BLaER1 (cell line): ENCODE results near the gene GGCT.
"Not testable (repeated sequence)": the region's sequence is repeated elsewhere in the genome, so short reads cannot be mapped to it uniquely, and the experiment has no call there.

ENCODE experiments used
- H3K27ac ChIP-seq: shearing (Covaris generic); formaldehyde crosslinking; 2 replicates; pipeline ENCODE4 v1.8.1; 2022
- H3K27me3 ChIP-seq: shearing (Covaris generic); formaldehyde crosslinking; 2 replicates; pipeline ENCODE4 v1.8.1; 2022
- H3K36me3 ChIP-seq: shearing (Covaris generic); formaldehyde crosslinking; 2 replicates; pipeline ENCODE4 v1.8.1; 2022
- H3K4me1 ChIP-seq: shearing (Covaris generic); formaldehyde crosslinking; 2 replicates; pipeline ENCODE4 v1.8.1; 2022
- H3K4me2 ChIP-seq: shearing (Covaris generic); formaldehyde crosslinking; 2 replicates; pipeline ENCODE4 v1.8.1; 2022
- H3K4me3 ChIP-seq: shearing (Covaris generic); formaldehyde crosslinking; 2 replicates; pipeline ENCODE4 v1.8.1; 2022
- H3K9ac ChIP-seq: shearing (Covaris generic); formaldehyde crosslinking; 2 replicates; pipeline ENCODE4 v1.8.1; 2022
- H3K9me3 ChIP-seq: shearing (Covaris generic); formaldehyde crosslinking; 2 replicates; pipeline ENCODE4 v1.8.1; 2022
- H4K20me1 ChIP-seq: shearing (Covaris generic); formaldehyde crosslinking; 2 replicates; pipeline ENCODE4 v1.8.1; 2022
- Cebpa-rat ChIP-seq: shearing (Covaris generic); IDR thresholded peaks from 2 replicates; pipeline ENCODE4 v1.8.1; 2022

GGCT gene

GRCh38 chr7:30519122-30519521 lies 14.5 kb upstream of the GGCT start:
- peaks cover 18% of the 10 kb centered on the region for H3K4me1 ChIP-seq
- no peaks in the 10 kb centered on the region for H3K27me3 ChIP-seq
- H3K4me2 ChIP-seq, result no peak overlapping the region
- H3K36me3 ChIP-seq, result no peaks in the 10 kb centered on the region
- H3K9me3 ChIP-seq, result no peaks in the 10 kb centered on the region
- H3K4me3 ChIP-seq, result no peak overlapping the region
- TF ChIP-seq Cebpa-rat, result no peak
- H4K20me1 ChIP-seq, result no peaks in the 10 kb centered on the region
- no peak overlapping the region for H3K9ac ChIP-seq
- no peak overlapping the region for H3K27ac ChIP-seq

GRCh38 chr7:30515761-30516160 lies 11.1 kb upstream of the GGCT start:
- H3K4me1 ChIP-seq, result peaks cover 5% of the 10 kb centered on the region
- H3K9me3 ChIP-seq, result no peaks in the 10 kb centered on the region
- no peaks in the 10 kb centered on the region for H3K36me3 ChIP-seq
- no peak overlapping the region for H3K9ac ChIP-seq
- no peaks in the 10 kb centered on the region for H3K27me3 ChIP-seq
- no peak for TF ChIP-seq Cebpa-rat
- no peak overlapping the region for H3K4me2 ChIP-seq
- no peak overlapping the region for H3K4me3 ChIP-seq
- H4K20me1 ChIP-seq, result no peaks in the 10 kb centered on the region
- no peak overlapping the region for H3K27ac ChIP-seq

GRCh38 chr7:30514776-30515175 lies 10.1 kb upstream of the GGCT start:
- no peaks in the 10 kb centered on the region for H3K4me1 ChIP-seq
- no peak overlapping the region for H3K27ac ChIP-seq
- H3K9me3 ChIP-seq, result no peaks in the 10 kb centered on the region
- no peak overlapping the region for H3K9ac ChIP-seq
- no peak overlapping the region for H3K4me3 ChIP-seq
- TF ChIP-seq Cebpa-rat, result no peak
- no peaks in the 10 kb centered on the region for H3K27me3 ChIP-seq
- H3K36me3 ChIP-seq, result no peaks in the 10 kb centered on the region
- no peaks in the 10 kb centered on the region for H4K20me1 ChIP-seq
- no peak overlapping the region for H3K4me2 ChIP-seq

- H3K4me2 ChIP-seq, result no peak overlapping the region
- no peaks in the 10 kb centered on the region for H3K36me3 ChIP-seq
- TF ChIP-seq Cebpa-rat, result no peak
- no peak overlapping the region for H3K4me3 ChIP-seq
- no peaks in the 10 kb centered on the region for H3K4me1 ChIP-seq
- H4K20me1 ChIP-seq, result no peaks in the 10 kb centered on the region
- H3K27ac ChIP-seq, result no peak overlapping the region
- no peaks in the 10 kb centered on the region for H3K27me3 ChIP-seq
- H3K9me3 ChIP-seq, result no peaks in the 10 kb centered on the region
- H3K9ac ChIP-seq, result no peak overlapping the region
These were observed 9.5 kb upstream of the GGCT start for GRCh38 chr7:30514177-30514576.

- TF ChIP-seq Cebpa-rat, result no peak
- Histone ChIP-seq H3K9ac (no peak overlapping the region), H3K27me3 (no peaks in the 10 kb centered on the region), H3K4me1 (no peaks in the 10 kb centered on the region), H3K9me3 (no peaks in the 10 kb centered on the region), H3K27ac (no peak overlapping the region), H3K4me2 (no peak overlapping the region), H3K36me3 (no peaks in the 10 kb centered on the region), H4K20me1 (no peaks in the 10 kb centered on the region), H3K4me3 (no peak overlapping the region)
These were observed 9.1 kb upstream of the GGCT start for GRCh38 chr7:30513762-30514161.

GRCh38 chr7:30511973-30512662 lies 7.5 kb upstream of the GGCT start:
- H3K36me3 ChIP-seq, result no peaks in the 10 kb centered on the region
- no peaks in the 10 kb centered on the region for H3K27me3 ChIP-seq
- H3K4me1 ChIP-seq, result no peaks in the 10 kb centered on the region
- H3K4me2 ChIP-seq, result no peak overlapping the region
- H3K9ac ChIP-seq, result no peak overlapping the region
- H3K27ac ChIP-seq, result no peak overlapping the region
- H3K9me3 ChIP-seq, result peaks cover 7% of the 10 kb centered on the region
- no peaks in the 10 kb centered on the region for H4K20me1 ChIP-seq
- no peak overlapping the region for H3K4me3 ChIP-seq
- no peak for TF ChIP-seq Cebpa-rat

- H3K36me3 ChIP-seq, result no peaks in the 10 kb centered on the region
- no peaks in the 10 kb centered on the region for H4K20me1 ChIP-seq
- TF ChIP-seq Cebpa-rat, result no peak
- H3K4me3 ChIP-seq, result no peak overlapping the region
- H3K27me3 ChIP-seq, result no peaks in the 10 kb centered on the region
- no peak overlapping the region for H3K9ac ChIP-seq
- H3K4me2 ChIP-seq, result no peak overlapping the region
- no peak overlapping the region for H3K27ac ChIP-seq
- peaks cover 12% of the 10 kb centered on the region for H3K9me3 ChIP-seq
- H3K4me1 ChIP-seq, result no peaks in the 10 kb centered on the region
These were observed 6.9 kb upstream of the GGCT start for GRCh38 chr7:30511494-30511893.

- H3K27me3 ChIP-seq, result no peaks in the 10 kb centered on the region
- H3K4me1 ChIP-seq, result peaks cover 2% of the 10 kb centered on the region
- no peak overlapping the region for H3K27ac ChIP-seq
- H3K36me3 ChIP-seq, result no peaks in the 10 kb centered on the region
- H3K4me3 ChIP-seq, result no peak overlapping the region
- no peak for TF ChIP-seq Cebpa-rat
- no peaks in the 10 kb centered on the region for H4K20me1 ChIP-seq
- no peak overlapping the region for H3K4me2 ChIP-seq
- H3K9ac ChIP-seq, result no peak overlapping the region
- peaks cover 12% of the 10 kb centered on the region for H3K9me3 ChIP-seq
These were observed 5.8 kb upstream of the GGCT start for GRCh38 chr7:30510124-30511075.

GRCh38 chr7:30509171-30509857 lies 4.7 kb upstream of the GGCT start:
- not testable (repeated sequence) for H3K4me2 ChIP-seq, H3K4me1 ChIP-seq, H3K27ac ChIP-seq, H4K20me1 ChIP-seq, H3K4me3 ChIP-seq, H3K27me3 ChIP-seq, H3K9ac ChIP-seq, H3K36me3 ChIP-seq
- peaks cover 12% of the 10 kb centered on the region for H3K9me3 ChIP-seq

GRCh38 chr7:30507346-30507900 lies 2.8 kb upstream of the GGCT start:
- not testable (repeated sequence) for H3K27ac ChIP-seq, H3K27me3 ChIP-seq, H3K36me3 ChIP-seq, H3K9ac ChIP-seq, H3K4me2 ChIP-seq, H3K4me3 ChIP-seq
- Histone ChIP-seq H3K9me3 (peaks cover 12% of the 10 kb centered on the region), H4K20me1 (peaks cover 12% of the 10 kb centered on the region), H3K4me1 (peaks cover 23% of the 10 kb centered on the region)
